SK-N-DZ (cell line): ENCODE measurements around the gene CLDN18.

ENCODE experiments used
- DNase-seq: peaks from one replicate; pipeline ENCODE4 v3.0.0-alpha.2; 2015; ENCODE audit warnings: low spot score

CLDN18 gene

DNA sequence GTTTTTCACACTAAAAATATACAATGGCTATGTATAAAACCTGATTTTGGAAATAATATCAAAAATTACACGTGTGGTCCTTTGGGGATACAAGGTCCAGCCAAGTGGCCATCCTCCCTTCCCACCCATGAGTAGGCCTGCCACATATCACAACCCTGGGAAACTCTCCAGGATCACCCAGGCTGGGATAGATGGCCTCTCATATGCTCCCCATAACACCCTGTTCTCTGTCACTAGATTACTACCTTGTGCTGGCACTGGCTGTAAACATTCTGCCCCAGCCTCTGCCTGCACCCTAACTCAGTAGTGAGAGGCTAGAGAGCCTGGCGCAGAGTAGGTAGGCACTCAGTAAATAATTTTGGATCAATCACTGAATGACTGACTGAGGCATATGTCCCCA is 52.1 kb downstream of the CLDN18 start:
- no peak for DNase-seq

DNA sequence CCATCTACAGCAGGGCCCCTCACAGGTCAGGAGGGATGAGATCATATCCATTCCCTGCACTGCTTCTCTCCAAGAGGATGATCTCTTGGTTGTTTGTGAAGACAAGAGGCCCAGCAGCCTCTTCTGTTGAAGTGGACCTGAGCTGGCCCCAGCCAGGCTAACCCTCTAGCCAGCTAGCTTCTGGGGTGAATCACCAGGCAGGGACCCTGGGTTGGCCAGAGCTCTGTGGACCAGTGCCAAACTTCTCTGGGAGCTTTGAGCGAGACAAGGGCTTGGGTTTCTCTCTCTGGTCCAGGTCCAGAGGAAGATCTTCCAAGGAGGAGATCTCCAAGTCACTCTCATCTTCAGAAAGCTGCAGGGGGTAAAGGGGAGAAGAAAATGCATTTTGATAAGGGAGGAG is 52.7 kb downstream of the CLDN18 start:
- DNase-seq, result no peak

DNA sequence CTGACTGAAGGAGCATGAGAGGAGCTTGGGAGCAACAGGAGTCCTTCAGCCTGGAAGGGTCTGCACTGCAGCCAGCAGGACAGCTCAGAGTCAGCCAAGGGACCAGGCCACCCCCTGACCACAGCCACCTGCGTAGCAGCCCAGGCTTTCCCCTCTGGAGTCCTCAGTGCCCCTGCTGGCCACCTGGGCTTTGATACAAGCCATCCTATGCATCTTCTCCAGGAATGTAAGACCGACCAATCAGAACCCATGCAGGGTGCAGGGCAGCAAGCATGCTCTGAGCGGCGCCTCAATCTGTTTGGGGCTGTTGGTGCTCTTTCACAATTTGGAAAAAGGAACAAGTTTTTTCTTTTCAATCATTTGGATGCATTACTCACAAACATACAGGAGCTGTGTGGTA is 53.5 kb downstream of the CLDN18 start:
- DNase-seq, result no peak

DNA sequence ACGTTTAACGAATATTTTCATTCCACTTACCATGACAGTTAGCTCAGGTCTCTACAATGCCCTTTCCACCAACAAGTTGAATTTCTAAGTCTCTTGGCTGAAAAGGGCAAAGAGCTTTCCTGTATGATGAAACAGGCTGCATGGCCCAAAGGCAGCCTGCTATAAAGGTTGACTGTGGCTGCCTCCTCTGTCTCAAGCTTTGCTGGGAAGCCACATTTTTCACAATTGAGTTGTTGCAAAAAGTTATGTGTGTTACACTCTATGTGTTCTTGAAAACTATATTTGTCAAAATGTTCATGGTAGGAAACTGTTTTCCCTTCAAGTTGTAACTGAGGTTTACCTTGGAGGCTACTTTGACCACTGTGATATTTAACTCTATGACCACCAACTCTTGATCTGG is 56.0 kb downstream of the CLDN18 start:
- DNase-seq, result no peak

DNA sequence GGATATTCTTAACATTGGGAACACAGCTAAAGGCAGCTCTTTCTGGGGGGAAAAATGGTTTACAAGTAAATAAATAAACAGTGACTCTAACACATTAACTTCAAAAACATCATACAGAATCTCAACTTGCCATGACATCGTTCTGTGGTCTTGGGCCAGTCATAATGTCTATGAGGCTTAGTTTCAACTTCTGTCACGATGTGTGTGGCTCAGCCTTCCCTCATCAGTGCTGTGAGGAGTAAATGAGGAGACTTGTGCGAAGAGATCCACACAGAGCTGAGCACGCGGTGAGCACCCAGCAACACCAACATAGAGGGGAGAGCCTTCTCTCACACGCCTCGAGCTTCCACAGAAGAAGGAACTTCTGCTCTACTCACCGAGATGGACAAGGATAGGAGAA is 56.4 kb downstream of the CLDN18 start:
- DNase-seq, result no peak

DNA sequence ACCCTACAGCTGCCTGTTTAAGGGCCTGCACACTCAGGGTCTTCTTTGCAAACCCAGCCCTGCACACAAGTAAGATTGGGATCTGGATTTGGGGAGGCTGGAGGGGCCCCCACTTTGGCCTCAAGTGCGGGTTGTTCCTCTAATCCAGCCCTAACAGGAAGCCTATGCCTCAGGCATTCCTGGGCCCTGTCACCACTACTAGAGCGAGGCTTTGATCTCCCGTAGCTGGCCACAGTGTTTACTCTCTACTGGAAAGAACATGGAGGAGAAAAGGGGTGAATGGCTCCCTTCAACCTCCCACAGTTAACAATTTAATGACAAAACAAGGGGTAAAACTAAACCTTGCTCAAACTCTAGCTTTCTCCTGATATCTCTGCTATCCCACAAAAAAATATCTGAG is 57.0 kb downstream of the CLDN18 start:
- DNase-seq, result no peak

DNA sequence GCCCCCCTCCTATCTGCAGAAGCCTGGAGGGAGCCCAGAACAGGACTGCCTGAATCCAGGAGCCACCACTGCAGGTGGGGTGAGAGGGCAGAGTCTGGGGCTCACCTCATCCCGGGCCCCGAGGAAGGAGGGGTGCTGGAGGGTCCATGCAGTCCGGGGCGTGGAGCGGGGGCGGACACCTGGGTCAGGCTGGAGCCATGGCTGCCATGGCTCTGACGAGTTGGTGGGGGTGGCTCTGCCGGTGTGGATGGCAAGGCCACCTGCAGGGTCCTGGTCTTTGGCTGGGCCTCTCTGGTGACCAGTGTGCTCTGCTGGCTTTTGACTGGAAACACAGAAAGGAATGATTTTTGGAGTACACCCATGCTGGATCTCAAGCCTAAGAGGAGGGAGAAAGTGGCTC is 58.1 kb downstream of the CLDN18 start:
- DNase-seq, result no peak

DNA sequence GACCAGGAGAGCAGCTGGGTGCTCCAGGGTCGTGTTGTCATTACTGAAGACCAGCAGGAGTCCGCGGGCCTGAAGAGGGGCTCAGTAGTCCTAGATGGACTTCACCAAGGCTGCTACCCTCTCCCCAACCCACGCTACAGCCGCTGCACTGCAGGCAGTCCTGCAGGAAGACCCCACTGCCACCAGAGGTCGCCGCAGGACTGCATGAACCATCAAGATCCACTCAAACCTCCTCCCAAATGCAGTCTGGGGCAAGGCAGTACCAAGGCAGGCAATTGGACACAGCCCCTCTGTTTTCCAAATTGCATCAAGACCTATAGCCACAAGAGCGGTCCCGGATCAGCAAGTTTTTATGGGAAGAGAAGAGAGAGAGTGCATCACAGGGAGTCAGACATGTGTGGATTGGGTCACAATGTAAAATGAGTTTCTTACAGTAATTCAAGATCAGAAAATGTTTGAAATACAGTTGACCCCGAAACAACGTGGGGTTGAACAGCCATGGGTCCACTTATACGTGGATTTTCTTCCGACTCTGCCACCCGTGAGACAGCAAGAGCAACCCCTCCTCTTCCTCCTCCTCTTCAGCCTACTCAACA is 58.7 kb downstream of the CLDN18 start:
- DNase-seq, result peak; percentile 71

DNA sequence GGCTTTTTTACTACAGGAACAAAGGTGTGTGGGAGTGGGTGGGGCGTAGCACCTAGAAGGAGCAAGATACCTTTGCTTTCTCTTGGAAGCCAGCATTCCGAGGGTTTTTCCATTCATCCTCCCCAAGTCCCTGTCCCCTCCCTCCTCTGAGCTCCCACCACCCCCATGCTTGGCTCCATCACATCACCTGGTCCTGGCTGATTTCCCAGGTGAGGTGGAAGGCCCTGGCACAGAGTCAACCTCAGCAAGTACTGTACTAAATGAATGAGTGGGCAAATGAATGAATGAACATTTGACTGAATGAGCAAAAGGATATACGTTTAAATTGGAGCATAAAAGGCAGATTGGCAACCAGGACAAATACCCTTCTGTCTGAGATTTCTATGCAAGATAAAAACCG is 60.0 kb downstream of the CLDN18 start:
- DNase-seq, result no peak

DNA sequence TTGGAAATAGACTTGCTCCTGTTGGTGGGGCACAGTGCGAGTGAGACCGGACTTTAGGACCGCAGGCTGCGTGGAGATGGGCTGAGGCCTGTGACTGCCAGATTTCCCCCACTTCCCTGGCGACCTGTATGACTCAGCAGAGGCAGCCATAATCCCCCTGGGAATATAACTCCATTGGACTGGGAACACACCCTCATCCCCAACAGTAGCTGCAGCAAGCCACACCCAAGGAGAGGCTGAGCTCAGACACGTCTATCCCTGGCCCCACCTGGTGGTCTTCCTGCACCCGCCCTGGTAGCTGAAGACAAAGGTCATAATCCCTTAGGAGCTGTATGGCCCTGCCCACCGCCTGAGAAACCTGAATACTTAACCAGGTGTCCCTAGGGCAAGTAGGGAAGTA is 62.8 kb downstream of the CLDN18 start:
- no peak for DNase-seq

DNA sequence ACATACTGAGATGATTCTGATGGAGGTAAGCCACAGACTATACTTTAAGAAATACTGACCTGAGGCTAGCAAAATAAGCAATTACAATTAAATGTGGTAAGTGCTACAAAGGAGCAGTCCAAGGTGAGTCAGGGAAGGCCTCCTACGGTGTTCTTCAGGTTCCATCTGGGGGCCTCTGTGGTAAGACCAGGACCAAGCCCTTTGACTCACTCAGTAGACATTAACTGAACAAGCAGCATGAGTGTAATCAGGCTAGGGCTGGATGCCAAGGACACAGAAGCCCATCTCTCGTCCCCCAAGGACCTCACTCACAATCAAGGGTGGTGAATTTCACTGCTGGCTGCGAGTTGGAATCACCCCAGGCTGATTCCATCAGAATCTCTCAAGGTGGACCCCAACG is 68.1 kb downstream of the CLDN18 start:
- DNase-seq, result no peak

DNA sequence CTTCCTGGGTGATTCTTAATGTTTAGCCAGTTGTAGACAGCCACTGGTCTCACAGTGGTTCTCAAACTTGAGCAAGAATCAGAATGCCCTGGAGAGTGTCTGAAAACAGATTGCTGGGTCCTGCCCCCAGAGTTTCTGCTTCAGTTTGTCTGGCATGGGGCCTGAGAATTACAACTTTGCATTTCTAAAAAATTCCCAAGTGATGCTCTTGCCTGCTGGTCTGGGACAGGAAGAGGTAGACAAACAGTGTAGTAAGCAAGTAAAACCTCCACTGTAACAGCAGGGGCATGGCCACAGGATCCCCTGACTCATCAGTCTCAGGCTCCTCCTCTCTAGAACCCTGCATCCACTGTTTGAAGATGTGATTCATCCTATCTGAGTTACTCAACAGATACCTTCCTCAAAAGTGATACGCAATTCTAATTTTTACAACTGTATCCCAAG is 69.0 kb downstream of the CLDN18 start:
- DNase-seq, result no peak

DNA sequence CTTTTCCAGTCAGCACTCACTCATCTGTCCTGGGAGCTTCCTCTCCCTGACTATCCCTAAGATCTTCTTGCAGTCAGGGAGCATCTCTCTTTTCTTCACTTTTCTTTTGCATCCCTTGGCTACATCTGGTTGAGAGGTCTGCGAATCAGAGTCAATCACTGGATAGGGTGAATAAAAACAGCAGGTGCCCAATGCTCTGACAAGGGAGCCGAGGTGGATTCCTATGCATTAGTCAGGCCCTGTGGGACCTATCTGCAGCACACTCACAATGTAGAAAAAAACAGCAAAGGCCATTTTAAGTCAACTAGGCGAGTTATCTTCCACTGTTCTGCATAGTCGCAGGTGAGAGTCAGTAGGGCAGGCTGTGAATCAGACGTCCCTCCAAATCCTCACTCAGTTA is 69.9 kb downstream of the CLDN18 start:
- no peak for DNase-seq

DNA sequence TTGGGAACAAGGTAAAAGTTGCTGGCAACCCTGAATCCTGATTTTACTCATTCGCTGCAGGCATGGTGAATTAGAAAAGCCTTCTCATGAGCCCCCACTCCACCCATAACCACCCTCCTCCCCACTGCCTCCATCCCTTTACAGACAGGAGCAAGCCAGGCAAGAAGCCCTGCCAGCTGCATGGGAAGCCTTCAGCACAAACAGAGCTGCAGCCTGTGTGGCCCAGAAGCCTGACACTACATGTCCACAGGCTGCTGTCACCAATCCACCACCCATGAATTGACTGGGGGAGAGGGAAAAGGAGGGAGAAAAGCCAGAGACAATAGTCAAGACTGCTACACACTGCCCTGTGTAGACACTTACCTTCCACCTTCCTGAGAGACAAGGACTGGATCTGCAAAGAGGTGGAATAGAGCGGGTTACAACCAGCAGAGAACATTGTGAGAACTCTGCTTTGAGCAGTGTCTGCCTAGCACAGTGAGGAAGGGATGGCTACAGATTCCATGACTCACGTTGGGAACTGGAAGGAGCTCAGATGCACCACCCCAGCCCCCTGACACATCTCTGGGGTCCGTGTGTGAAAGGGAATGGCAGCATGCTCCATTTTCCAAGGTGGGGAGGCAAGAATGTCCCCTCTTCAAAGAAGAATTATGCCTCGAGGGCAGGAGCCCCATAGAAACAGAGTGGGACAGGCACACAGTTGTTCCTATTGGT is 71.6 kb downstream of the CLDN18 start:
- no peak for DNase-seq

DNA sequence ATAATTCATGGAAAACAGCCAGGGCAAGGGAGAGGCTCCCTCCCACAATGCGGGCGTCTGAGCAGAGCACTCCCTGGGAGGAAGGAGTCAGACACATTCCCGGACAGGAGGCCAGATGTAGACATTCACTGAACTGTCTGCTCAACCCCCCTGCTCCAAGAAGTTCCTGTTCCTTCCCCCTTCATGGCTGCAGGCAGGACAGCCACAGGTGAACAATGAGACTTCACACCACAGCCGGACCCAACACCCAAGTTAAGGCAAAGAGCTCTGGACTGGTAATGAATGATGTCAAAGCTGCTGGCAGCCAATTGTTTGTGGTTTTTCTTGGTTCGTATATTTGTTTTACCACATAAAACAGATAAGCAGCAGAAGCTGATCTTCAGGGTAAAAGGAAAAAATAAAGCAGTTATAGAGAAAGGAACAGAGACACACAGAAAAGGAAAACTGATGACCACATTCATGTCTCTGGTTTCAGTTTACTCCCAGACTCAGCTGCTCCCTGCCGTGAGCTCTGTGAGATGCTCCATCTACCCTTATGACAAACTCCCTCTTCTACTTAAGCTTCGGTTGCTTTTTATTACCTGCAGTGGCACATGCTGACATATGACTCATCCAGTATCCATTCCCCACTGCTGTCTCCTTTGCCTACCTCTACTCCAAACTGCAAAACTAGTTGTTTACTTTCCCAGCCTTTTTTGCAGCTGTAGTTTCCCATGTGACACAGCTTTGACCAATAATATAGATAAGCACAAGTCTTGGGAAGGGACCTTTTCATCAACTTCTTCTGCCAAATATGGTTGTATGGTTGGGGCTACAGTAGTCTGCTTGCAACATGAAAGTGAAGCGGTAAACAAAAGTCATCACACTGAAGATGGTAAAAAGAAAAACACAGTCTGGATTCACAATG is 72.4 kb downstream of the CLDN18 start:
- DNase-seq, result no peak

DNA sequence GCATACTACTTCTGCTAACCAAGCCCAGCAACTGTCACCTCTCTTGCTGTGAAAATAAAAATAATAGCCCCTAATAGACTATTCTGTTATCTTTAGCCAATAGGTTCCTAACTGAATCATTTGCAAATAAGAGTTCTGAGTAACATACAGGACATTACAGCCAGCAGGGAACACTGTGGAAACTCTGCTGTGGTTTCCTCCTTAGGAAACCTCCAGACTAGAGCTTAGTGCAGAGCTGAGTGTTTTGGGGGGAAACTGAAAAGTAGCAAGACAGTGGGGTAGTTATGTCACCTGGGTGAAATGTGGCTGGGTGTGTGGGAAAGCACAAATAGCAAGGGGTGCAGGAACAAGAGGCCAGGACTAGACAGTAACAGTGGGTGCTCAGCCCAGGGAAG is 73.0 kb downstream of the CLDN18 start:
- DNase-seq, result no peak
